ENCODE data around the gene CDC42EP5.

Gene CDC42EP5

DNA sequence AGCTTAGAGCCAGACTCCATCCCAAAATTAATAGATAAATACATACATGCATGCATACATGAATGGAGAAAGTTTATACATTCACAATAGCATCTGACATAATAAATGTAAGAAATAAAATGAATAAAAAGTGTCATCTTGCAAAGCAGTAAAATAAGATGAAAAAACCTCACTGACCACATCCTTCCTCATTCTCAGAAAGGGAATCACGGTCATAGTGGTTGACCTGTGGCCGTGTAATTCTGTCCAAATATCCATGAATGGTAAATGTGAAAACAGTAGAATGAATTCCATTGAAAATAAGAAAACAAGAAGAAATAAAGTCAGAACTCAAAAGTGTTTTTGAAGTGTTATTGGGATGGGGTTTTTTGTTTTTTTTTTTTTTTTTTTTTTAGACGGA, 9.8 kb upstream of the CDC42EP5 start:
- Histone ChIP-seq H4K20me1 (ENCODE audit: insufficient read depth, low read length) (no peaks in the 10 kb centered on the region), H2AFZ (ENCODE audit: low read length) (no peak overlapping the region), H3K27me3 (ENCODE audit: insufficient read depth, low read length) (no peaks in the 10 kb centered on the region; the same call in 1 of the 2 replicates), H3K36me3 (ENCODE audit: insufficient read depth, low read length) (no peaks in the 10 kb centered on the region), H3F3A (ENCODE audit: insufficient read depth, low read length) (no peaks in the 10 kb centered on the region; the same call in 1 of the 2 replicates), H3K9me2 (ENCODE audit: low read depth, low read length) (no peaks in the 10 kb centered on the region), H3K27ac (ENCODE audit: low read depth, low read length, poor library complexity, severe bottlenecking) (no peak overlapping the region), H3K4me3 (ENCODE audit: low read depth, low read length, poor library complexity, severe bottlenecking) (no peak overlapping the region), H3K79me2 (ENCODE audit: insufficient read depth, low read length) (no peaks in the 10 kb centered on the region), H3K9me3 (ENCODE audit: low read length) (no peaks in the 10 kb centered on the region), H3K9ac (ENCODE audit: low read length) (no peak overlapping the region), H3K4me1 (ENCODE audit: insufficient read depth, low read length, severe bottlenecking) (no peaks in the 10 kb centered on the region), H3K4me2 (ENCODE audit: low read length) (no peak overlapping the region)
- TF ChIP-seq, protein P1, sequence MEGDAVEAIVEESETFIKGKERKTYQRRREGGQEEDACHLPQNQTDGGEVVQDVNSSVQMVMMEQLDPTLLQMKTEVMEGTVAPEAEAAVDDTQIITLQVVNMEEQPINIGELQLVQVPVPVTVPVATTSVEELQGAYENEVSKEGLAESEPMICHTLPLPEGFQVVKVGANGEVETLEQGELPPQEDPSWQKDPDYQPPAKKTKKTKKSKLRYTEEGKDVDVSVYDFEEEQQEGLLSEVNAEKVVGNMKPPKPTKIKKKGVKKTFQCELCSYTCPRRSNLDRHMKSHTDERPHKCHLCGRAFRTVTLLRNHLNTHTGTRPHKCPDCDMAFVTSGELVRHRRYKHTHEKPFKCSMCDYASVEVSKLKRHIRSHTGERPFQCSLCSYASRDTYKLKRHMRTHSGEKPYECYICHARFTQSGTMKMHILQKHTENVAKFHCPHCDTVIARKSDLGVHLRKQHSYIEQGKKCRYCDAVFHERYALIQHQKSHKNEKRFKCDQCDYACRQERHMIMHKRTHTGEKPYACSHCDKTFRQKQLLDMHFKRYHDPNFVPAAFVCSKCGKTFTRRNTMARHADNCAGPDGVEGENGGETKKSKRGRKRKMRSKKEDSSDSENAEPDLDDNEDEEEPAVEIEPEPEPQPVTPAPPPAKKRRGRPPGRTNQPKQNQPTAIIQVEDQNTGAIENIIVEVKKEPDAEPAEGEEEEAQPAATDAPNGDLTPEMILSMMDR (IDR thresholded peaks at IDR 0.05; ENCODE audit: low read length) = no peak
- no peak for TF ChIP-seq EZH2 (IDR thresholded peaks at IDR 0.05; ENCODE audit: borderline replicate concordance, low read length)

DNA sequence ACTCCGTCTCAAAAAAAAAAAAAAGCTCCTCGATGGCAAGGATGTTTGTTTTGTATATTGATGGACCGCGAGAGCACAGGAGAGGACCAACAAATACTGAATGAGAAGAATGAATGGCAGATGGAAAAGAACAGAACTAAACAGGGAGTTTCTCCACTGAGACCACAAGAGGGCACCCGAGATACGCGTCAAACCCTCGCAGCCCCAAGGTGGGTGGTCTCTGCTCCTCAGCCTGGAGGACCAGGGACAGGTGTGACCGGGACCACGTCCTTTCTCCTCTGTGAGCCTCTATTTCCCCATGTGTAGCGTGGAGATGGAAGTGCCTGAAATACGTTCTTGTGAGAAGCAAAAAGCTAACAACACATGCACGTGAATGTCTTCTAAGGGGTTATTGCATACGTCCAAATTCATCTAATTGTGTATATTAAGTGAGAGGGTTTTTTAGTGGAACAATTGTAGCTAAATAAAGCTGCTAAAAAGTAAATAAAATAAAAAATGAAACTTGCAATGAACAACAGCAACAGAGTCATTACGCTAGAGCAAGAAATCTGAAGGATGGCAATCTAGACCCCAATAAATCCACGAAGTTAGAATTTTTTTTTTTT, 8.3 kb upstream of the CDC42EP5 start:
- Histone ChIP-seq H3K9me3 (ENCODE audit: low read length) (no peaks in the 10 kb centered on the region), H3K4me2 (ENCODE audit: low read length) (no peak overlapping the region), H3F3A (ENCODE audit: insufficient read depth, low read length) (no peaks in the 10 kb centered on the region; the same call in 1 of the 2 replicates), H3K9me2 (ENCODE audit: low read depth, low read length) (no peaks in the 10 kb centered on the region), H3K27me3 (ENCODE audit: insufficient read depth, low read length) (no peaks in the 10 kb centered on the region; the same call in 1 of the 2 replicates), H3K79me2 (ENCODE audit: insufficient read depth, low read length) (no peaks in the 10 kb centered on the region), H3K9ac (ENCODE audit: low read length) (no peak overlapping the region), H3K36me3 (ENCODE audit: insufficient read depth, low read length) (no peaks in the 10 kb centered on the region), H3K4me3 (ENCODE audit: low read depth, low read length, poor library complexity, severe bottlenecking) (no peak overlapping the region), H2AFZ (ENCODE audit: low read length) (no peak overlapping the region), H3K4me1 (ENCODE audit: insufficient read depth, low read length, severe bottlenecking) (no peaks in the 10 kb centered on the region), H4K20me1 (ENCODE audit: insufficient read depth, low read length) (no peaks in the 10 kb centered on the region), H3K27ac (ENCODE audit: low read depth, low read length, poor library complexity, severe bottlenecking) (no peak overlapping the region)
- TF ChIP-seq EZH2 (IDR thresholded peaks at IDR 0.05; ENCODE audit: borderline replicate concordance, low read length) = no peak
- TF ChIP-seq, protein P1 (IDR thresholded peaks at IDR 0.05; ENCODE audit: low read length) = peak; percentile 80

DNA sequence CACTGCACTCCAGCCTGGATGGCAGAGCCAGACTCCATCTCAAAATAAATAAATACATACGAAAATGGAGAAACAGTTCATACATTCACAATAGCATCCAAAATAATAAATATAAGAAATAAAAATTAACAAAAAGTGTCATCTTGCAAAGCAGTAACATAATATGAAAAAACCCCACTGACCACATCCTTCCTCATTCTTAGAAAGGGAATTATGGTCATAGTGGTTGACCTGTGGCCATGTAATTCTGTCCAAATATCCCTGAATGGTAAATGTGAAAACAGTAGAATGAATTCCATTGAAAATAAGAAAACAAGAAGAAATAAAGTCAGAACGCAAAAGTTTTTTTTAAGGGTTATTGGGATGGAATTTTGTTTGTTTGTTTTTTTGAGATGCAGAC, 7.0 kb upstream of the CDC42EP5 start:
- TF ChIP-seq, protein P1 (IDR thresholded peaks at IDR 0.05; ENCODE audit: low read length) = no peak
- no peak for TF ChIP-seq EZH2 (IDR thresholded peaks at IDR 0.05; ENCODE audit: borderline replicate concordance, low read length)
- Histone ChIP-seq H3K4me3 (ENCODE audit: low read depth, low read length, poor library complexity, severe bottlenecking) (no peak overlapping the region), H3K4me1 (ENCODE audit: insufficient read depth, low read length, severe bottlenecking) (no peaks in the 10 kb centered on the region), H3K4me2 (ENCODE audit: low read length) (no peak overlapping the region), H3K9ac (ENCODE audit: low read length) (no peak overlapping the region), H2AFZ (ENCODE audit: low read length) (no peak overlapping the region), H3F3A (ENCODE audit: insufficient read depth, low read length) (no peaks in the 10 kb centered on the region; the same call in 1 of the 2 replicates), H3K36me3 (ENCODE audit: insufficient read depth, low read length) (no peaks in the 10 kb centered on the region), H3K27me3 (ENCODE audit: insufficient read depth, low read length) (no peaks in the 10 kb centered on the region; the same call in 1 of the 2 replicates), H3K9me2 (ENCODE audit: low read depth, low read length) (no peaks in the 10 kb centered on the region), H3K79me2 (ENCODE audit: insufficient read depth, low read length) (no peaks in the 10 kb centered on the region), H4K20me1 (ENCODE audit: insufficient read depth, low read length) (no peaks in the 10 kb centered on the region), H3K9me3 (ENCODE audit: low read length) (no peaks in the 10 kb centered on the region), H3K27ac (ENCODE audit: low read depth, low read length, poor library complexity, severe bottlenecking) (no peak overlapping the region)

Data from OCI-LY1 (cell line).